Tibial nerve (tissue), 4 donors: ENCODE results near the gene AOAH. TPM values are rescaled to one million over a fixed set of nuclear protein-coding genes. Genes with fewer than 3 reads are reported as not detected.
"Not testable (repeated sequence)": the region's sequence is repeated elsewhere in the genome, so short reads cannot be mapped to it uniquely, and the experiment has no call there.

Source experiments
- DNase-seq, 2 donors: peaks; one replicate each; pipeline ENCODE4 v3.0.0-alpha.2; 2019; ENCODE audit warnings: low spot score in 2 of 2
- H3K27ac ChIP-seq, 4 donors: fragments of 200-600 bp; sonication (generic) in 3 of 4; one replicate each; pipeline ENCODE4 v1.5.1; 2017 to 2019; ENCODE audit warnings: mild to moderate bottlenecking in 1 of 4
- H3K27me3 ChIP-seq, 2 donors: fragments of 200-600 bp; sonication (generic) in 1 of 2; one replicate each; pipeline versions ENCODE4 v1.5.1 to v1.6.0; 2017 to 2019
- H3K36me3 ChIP-seq, 3 donors: fragments of 200-600 bp; sonication (generic); one replicate each; pipeline ENCODE4 v1.5.1; 2018 to 2019
- H3K4me1 ChIP-seq, 4 donors: fragments of 200-600 bp; sonication (generic) in 3 of 4; one replicate each; pipeline ENCODE4 v1.5.1; 2017 to 2019
- H3K4me3 ChIP-seq, 4 donors: fragments of 200-600 bp; sonication (generic) in 3 of 4; one replicate each; pipeline ENCODE4 v1.5.1; 2017 to 2019; ENCODE audit warnings: mild to moderate bottlenecking in 1 of 4, moderate library complexity in 1 of 4
- H3K9me3 ChIP-seq, 4 donors: fragments of 200-600 bp; sonication (generic) in 3 of 4; one replicate each; pipeline ENCODE4 v1.5.1; 2017 to 2019
- EP300 ChIP-seq, 2 donors: sonication (generic); formaldehyde crosslinking; IDR thresholded peaks; one replicate each; pipeline ENCODE4 v1.6.1; 2017; ENCODE audit warnings: antibody characterized with exemption in 2 of 2, mild to moderate bottlenecking in 1 of 2
- POLR2A ChIP-seq, 2 donors: fragments of 450-650 bp; IDR thresholded peaks; one replicate each; pipeline ENCODE4 v1.6.1; 2017; ENCODE audit warnings: antibody characterized with exemption in 2 of 2, mild to moderate bottlenecking in 2 of 2, moderate library complexity in 2 of 2
- WGBS, 2 donors: methylation state at CpG; one replicate each; pipeline ENCODE4 v1.1.5; 2018; 5-methylcytosine and 5-hydroxymethylcytosine counted together
- total RNA-seq, 4 donors: library from RNA; depleted of rRNA; stranded (reverse); fragments of >200 nt; gene quantifications; one replicate each; pipeline ENCODE4 v1.1.0, GENCODE V29; 2016
- TF ChIP-seq, protein P1 (sequence below), 5 experiments: fragments of 200-600 bp in 3 of 5; fragments of 450-650 bp in 2 of 5; sonication (generic) in 3 of 5; IDR thresholded peaks; one replicate each; pipeline ENCODE4 v1.5.1; 2016 to 2019; ENCODE audit warnings: antibody characterized with exemption in 5 of 5, mild to moderate bottlenecking in 3 of 5, moderate library complexity in 2 of 5

AOAH gene
- total RNA-seq, 4 donors from 2014 or later = 7.5 to 17.8 (median 9.1) TPM

- Histone ChIP-seq H3K4me3 (no peak overlapping the region), H3K27me3 (no peaks in the 10 kb centered on the region), H3K4me1 (no peaks in the 10 kb centered on the region), H3K9me3 (no peaks in the 10 kb centered on the region), H3K36me3 (no peaks in the 10 kb centered on the region), H3K27ac (no peak overlapping the region)
- 73 to 76% methylated on average over 5 of the region's 5 CpGs for WGBS, 2 donors
- TF ChIP-seq EP300 (IDR thresholded peaks at IDR 0.05) = no peak
- no peak for TF ChIP-seq POLR2A (IDR thresholded peaks at IDR 0.05)
- TF ChIP-seq, protein P1, sequence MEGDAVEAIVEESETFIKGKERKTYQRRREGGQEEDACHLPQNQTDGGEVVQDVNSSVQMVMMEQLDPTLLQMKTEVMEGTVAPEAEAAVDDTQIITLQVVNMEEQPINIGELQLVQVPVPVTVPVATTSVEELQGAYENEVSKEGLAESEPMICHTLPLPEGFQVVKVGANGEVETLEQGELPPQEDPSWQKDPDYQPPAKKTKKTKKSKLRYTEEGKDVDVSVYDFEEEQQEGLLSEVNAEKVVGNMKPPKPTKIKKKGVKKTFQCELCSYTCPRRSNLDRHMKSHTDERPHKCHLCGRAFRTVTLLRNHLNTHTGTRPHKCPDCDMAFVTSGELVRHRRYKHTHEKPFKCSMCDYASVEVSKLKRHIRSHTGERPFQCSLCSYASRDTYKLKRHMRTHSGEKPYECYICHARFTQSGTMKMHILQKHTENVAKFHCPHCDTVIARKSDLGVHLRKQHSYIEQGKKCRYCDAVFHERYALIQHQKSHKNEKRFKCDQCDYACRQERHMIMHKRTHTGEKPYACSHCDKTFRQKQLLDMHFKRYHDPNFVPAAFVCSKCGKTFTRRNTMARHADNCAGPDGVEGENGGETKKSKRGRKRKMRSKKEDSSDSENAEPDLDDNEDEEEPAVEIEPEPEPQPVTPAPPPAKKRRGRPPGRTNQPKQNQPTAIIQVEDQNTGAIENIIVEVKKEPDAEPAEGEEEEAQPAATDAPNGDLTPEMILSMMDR (IDR thresholded peaks at IDR 0.05) = no peak
- DNase-seq = no peak
Observed at GRCh38 chr7:36652431-36652830, 71.9 kb downstream of the AOAH start.

- Histone ChIP-seq H3K27ac (no peak overlapping the region), H3K36me3 (no peaks in the 10 kb centered on the region), H3K4me3 (no peak overlapping the region), H3K4me1 (no peaks in the 10 kb centered on the region), H3K9me3 (no peaks in the 10 kb centered on the region), H3K27me3 (no peaks in the 10 kb centered on the region)
- TF ChIP-seq, protein P1 (IDR thresholded peaks at IDR 0.05) = no peak
- TF ChIP-seq POLR2A (IDR thresholded peaks at IDR 0.05) (no peak), EP300 (IDR thresholded peaks at IDR 0.05) (no peak)
- 66 to 71% methylated on average over 2 of the region's 2 CpGs for WGBS, 2 donors
- no peak for DNase-seq
Observed at GRCh38 chr7:36651404-36651803, 72.9 kb downstream of the AOAH start.

GRCh38 chr7:36650766-36651312 is 73.5 kb downstream of the AOAH start:
- TF ChIP-seq, protein P1 (IDR thresholded peaks at IDR 0.05) = no peak
- TF ChIP-seq EP300 (IDR thresholded peaks at IDR 0.05) = no peak
- no peak for TF ChIP-seq POLR2A (IDR thresholded peaks at IDR 0.05)
- no peak overlapping the region for H3K27ac ChIP-seq
- no peaks in the 10 kb centered on the region for H3K9me3 ChIP-seq
- no peak overlapping the region for H3K4me3 ChIP-seq
- no peaks in the 10 kb centered on the region for H3K27me3 ChIP-seq
- WGBS, 2 donors = 72 to 84% methylated on average over 7 of the region's 7 CpGs
- no peaks in the 10 kb centered on the region for H3K36me3 ChIP-seq
- DNase-seq = no peak
- no peaks in the 10 kb centered on the region for H3K4me1 ChIP-seq

GRCh38 chr7:36650320-36650719 is 74.0 kb downstream of the AOAH start:
- Histone ChIP-seq H3K27ac (no peak overlapping the region), H3K4me1 (no peaks in the 10 kb centered on the region), H3K27me3 (no peaks in the 10 kb centered on the region), H3K36me3 (no peaks in the 10 kb centered on the region), H3K4me3 (no peak overlapping the region), H3K9me3 (no peaks in the 10 kb centered on the region)
- TF ChIP-seq POLR2A (IDR thresholded peaks at IDR 0.05) (no peak), EP300 (IDR thresholded peaks at IDR 0.05) (no peak)
- TF ChIP-seq, protein P1 (IDR thresholded peaks at IDR 0.05) = no peak
- WGBS, 2 donors = 91 to 94% methylated on average over 4 of the region's 4 CpGs
- no peak for DNase-seq

DNA sequence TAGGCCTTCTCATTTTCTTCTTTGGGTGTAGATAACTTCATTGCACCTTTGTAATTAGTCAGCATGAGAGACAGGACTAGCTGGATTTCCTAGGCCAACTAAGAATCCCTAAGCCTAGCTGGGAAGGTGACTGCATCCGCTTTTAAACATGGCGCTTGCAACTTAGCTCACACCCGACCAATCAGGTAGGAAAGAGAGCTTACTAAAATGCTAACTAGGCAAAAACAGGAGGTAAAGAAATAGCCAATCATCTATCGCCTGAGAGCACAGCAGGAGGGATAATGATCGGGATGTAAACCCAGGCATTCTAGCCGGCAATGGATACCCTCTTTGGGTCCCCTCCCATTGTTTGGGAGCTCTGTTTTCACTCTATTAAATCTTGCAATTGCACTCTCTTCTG is 75.0 kb downstream of the AOAH start:
- H3K27me3 ChIP-seq, H3K4me3 ChIP-seq, H3K36me3 ChIP-seq, H3K27ac ChIP-seq, H3K4me1 ChIP-seq, H3K9me3 ChIP-seq, DNase-seq: not testable (repeated sequence)
- WGBS, 2 donors = 93 to 94% methylated on average over 6 of the region's 6 CpGs

DNA sequence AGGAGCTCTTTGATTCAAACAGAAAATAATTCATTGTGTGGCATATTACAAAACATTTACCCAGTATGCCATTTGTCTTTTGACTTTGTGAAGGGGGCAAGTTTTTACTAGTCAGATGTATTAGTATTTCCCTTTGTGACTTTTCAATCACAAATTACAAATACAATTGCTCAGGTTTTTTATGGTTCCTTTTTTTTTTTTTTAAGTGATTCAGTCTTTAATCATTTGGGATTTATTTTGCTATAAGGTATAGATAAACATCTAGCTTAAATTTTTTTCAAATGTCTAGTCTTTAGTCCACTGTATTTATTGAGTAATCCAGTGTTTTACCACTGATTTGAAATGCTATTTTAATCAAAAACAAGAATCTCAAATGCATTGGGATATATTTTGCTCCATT is 75.9 kb downstream of the AOAH start:
- TF ChIP-seq EP300 (IDR thresholded peaks at IDR 0.05) (no peak), POLR2A (IDR thresholded peaks at IDR 0.05) (no peak)
- TF ChIP-seq, protein P1 (IDR thresholded peaks at IDR 0.05) = no peak
- no peaks in the 10 kb centered on the region for H3K4me1 ChIP-seq
- no peak overlapping the region for H3K4me3 ChIP-seq
- DNase-seq = no peak
- H3K27me3 ChIP-seq = no peaks in the 10 kb centered on the region
- no peaks in the 10 kb centered on the region for H3K9me3 ChIP-seq
- H3K36me3 ChIP-seq = no peaks in the 10 kb centered on the region
- H3K27ac ChIP-seq = no peak overlapping the region
